CD4-positive, alpha-beta T cell treated with Interleukin-10 for 1 hour (primary cell): ENCODE results near the gene CAMK2D.

Experiments used
- DNase-seq: peaks from one replicate; pipeline ENCODE4 v3.0.0-alpha.2; 2020

The CAMK2D gene

DNA sequence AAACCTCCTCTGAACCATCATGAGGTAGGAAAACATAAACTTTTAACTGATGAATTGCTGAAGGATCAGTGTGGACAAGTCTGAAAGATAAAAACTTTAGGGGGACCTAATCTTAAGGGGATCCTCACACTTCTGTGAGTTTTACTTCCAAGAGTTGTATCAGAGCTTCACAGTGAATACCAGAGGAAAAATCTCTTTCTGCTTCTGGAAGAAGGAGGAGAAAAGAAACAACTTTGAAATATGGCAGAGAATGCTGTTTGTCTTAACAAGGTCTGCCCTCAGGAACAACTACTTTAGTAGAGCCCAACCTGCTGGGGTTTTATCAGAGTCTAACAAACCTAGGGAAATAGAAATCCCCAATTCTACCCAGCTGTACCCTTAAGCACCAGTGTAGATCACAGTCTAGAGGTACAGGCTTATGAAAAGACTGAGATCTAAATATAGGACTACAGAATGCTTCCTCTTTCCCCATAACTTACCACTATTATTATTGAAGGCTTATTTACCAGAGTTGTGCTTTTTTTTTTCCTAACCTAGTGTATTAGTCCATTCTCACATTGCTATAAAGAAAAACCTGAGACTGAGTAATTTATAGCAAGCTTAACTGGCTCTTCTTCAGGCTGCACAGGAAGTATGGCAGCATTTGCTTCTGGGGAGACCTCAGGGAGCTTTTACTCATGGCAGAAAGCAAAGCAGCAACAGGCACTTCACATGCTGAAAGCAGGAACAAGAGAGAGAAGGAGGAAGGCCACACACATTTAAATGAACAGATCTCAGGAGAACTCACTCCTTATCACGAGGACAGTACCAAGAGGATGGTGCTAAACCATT, 167.9 kb downstream of the CAMK2D start:
- DNase-seq, result no peak

DNA sequence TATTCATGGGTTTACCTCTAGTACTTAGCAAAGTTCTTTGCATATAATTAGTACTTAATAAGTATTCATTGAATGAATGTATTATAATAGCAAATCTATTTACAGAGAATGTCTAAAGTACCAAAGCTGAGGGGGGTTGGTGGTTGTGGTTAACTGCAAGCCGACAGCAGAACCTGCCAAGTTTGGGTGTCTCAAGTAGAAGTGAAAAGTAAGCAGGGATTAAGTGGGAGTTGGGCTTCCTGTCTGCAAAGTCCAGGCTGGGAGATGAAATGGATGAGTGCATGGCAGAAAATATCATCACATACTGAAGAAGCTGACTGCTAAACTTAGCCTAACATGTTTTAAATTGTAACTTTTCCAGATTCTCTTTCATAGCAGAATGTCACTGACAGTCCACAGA, 169.6 kb downstream of the CAMK2D start:
- no peak for DNase-seq

DNA sequence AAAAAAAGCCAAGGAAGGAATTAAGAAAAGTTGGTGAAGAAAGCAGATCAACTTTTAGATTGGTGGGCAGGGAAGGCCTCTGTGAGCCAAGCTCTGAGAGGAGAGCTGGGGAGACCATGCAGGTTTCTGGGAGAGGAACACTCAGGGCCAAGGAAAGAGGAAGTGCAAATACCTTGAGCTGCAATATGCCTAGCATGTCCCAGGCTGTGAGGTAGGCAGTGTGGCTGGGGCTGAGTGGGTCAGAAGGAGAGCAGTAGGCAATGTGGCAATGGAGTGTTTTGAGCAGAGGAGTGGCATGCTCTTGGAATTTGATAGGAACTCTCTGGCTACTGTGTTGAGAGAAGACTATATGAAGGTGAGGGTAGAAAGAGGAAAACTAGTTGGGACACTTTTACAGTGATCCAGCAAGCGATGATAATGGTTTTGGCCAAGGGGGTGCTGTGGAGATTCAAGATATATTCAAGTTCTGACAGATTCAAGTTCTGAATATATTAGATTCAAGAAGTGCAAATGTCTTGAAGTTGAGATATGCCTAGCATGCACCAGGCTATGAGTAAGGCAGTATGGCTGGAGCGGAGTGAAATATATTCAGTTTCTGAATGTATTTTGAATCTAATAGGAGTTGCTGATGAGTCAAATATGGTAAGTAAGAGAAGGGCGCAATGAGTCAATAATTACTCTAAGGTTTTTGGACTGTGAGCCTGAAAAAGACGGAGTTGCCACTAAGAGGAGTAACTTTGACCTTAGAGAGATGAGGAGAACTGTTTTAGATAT, 172.5 kb downstream of the CAMK2D start:
- DNase-seq, result no peak

DNA sequence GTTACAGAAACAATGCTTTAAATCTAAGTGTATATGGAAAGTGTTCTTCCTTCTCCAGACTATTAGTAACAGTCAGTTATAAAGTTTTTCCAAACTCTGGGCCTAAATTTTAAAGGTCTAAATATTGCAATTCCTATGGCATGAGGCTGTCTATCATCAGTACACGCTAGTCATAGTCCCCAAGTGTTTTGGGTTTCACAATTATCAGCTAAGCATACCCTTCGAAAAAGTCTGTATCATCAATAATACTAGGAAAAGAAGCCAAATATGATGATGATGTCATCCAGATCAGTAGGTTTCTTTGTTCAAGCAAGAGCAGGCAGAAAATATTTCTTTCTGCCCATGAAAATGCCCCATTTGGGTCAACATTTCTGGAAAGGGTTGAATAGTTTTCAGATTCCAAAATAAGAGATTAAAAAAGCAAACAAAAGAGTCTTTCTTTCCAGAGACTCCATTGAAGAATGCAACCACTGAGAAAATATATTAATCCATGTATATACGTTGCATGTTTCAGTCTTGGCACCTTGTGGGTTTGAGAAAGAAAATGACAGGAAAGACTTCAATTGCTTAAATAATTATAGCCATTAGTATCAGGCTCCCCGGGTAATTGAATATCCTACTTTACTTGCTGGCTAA, 173.8 kb downstream of the CAMK2D start:
- no peak for DNase-seq

DNA sequence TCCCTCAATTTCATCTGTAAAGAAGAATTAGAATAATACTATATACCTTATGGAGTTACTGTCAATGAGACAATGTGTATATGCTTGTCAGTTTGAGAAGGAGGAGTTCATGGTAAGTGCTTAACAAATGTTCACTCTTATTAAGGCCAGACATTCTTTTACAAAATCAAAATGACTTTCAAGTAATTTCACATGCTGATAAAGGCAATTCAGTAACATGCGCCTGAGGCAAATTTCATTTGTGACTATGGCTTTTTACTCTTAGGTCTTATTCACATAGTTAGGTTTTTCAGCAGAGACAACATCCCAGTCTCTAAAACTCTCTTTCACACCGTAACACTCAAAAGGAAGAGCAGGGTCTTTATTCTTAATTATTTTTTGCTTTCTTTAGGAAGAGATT, 174.4 kb downstream of the CAMK2D start:
- no peak for DNase-seq

DNA sequence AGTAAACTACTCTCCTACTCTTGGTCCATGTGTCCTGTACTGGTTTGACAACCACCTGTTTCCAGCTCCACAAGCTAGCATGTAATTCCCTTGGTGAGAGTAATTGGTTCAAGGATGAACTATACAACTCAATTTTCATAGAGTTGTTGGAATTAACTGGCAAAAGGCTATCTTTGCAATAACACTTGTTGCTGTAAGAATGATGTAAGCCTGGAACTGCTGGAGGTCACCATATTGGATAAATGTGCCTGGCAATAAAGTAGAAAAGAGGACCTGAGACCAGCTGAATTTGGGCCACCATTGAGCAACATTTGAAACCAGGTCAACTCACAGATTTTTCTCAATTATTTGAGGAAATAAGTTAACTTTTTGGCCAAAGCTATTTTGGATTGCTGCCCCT, 175.5 kb downstream of the CAMK2D start:
- no peak for DNase-seq

DNA sequence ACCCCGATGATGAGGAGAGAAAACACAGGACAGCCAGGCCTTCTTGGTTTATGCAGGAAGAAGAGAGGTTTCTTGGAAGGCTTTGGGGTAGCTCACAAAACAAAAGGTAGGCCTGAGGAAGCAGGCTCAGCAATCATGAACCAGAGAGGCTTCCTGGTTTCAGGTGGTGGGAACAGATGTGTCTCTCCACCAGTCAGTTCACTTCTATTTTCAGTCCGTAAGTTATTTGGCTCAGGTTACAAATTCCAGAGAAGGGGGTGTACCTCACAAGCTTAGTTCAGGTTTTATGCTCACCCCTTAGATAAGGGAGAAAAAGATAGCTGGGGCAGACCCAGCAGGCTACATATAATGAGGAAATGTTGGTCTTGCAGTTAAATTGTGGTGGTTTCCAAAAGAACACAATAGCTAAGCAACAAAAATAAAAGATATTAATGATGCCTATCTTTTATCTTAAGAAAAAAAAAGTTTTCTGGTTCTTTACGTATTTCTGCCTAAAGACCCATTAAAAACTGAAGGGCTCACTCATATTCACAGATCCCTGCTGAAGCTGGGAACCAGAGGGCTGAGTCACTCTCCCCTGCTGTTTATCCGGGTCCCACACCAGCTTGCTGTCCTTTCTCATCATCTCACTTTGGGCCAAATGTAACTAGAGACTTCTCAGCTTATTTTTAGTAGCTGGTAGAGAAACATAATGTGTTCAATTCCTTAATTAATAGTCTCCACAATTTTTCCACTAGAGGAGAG, 177.0 kb downstream of the CAMK2D start:
- DNase-seq, result no peak

DNA sequence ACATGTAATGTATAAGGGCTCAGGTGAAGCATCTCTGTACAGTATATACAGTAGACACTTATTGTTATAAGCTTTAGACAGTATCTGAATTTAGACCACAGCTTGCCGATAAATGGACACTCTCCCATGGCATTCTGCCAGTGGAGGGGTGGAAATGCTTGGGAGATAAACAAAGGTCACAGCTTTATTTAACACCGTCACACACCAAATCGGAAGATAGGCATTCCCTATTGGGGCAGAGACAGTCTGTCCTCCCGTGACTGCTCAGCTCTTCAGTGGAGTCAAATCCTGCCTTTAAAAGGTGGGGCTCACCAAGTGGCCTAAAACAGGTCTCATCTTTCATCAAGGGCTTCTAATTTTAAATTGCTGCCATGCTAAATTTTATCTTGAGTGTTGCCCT, 178.8 kb downstream of the CAMK2D start:
- no peak for DNase-seq

DNA sequence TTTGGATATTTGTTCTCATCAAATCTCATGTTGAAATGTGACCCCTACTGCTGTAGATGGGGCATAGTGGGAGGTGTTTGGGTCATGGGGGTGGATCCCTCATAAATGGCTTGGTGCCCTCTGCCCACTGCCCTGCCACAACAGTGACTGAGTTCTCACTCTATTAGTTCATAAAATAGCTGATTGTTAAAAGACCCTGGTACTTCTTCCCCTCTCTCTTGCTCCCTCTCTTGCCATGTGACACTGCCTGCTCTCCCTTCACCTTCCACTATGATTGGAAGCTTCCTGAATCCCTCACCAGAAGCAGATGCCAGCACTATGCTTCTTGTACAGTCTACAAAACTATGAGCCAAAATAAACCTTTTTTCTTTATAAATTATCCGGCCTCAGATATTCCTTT, 182.2 kb downstream of the CAMK2D start:
- DNase-seq, result no peak

DNA sequence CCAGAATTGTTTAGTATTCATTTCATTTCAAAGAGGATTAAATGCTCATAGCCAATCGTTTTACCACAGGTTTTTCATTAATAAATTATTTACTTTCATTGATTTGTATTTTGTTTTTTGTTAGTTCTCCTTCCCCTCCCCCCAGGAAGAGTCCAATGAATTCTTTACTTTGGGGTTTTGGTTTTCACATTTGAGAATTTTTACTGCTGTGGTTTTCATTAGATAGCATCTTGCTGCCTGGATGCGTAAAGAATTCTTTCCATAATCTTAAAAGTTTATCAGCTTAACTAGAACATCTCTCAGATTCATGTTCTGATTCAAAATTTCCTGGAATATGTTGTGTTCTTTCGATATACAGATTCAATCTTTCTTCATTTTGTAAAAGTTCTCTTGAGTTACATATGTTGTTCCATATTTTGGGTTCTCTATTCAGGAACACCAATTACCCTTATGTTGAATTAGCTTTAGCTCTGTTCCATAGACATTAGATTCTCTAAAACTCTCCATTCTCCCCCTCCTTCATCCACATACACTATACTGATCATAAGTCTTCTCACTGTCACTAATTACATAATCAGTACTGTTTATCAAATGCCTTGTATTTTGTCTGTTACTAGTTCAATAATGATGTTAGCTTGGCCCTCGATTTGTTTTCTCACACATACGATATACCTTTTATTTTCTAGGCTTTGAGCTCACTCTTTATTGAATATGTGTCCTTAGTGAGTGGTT, 184.4 kb downstream of the CAMK2D start:
- DNase-seq, result no peak

DNA sequence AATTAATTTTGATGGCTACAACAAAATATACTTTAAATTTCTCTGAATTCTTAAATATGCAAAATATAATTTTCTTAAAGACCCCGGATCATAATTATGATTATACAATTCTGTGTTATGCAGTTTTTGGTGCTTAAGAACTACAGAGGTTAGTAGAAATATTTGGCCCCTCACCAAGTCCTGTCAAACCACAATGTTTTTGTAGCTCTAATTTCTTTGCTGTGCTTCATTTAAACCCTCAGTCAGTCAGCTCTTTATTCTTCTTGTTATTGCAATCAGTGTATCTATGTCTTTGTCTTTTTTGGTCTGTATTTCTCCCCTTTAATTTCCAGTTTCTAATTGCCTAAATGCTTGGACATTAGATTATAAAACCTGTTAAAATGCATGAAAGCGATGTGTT, 186.1 kb downstream of the CAMK2D start:
- no peak for DNase-seq

DNA sequence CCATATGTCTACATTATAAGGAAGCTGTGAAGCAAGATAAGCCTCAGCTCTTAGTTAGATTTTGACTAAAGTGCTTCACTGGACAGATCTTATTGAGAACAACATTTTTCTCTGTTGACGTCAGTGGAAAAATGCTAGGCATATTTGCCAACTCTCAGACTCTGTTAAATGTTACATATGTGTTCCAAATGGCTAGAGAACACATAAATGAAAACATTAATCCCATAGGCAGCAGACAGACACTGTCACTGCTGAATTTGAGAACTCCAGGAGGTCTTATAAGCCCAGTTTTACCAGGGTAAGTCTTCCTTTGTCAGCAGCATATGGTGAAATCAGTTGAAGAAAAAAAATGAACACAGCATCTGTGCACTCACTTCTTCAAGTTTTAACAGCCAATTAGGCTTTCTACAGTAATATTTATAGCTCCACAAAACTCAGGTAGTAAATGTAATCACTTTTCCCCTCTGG, 186.9 kb downstream of the CAMK2D start:
- no peak for DNase-seq

DNA sequence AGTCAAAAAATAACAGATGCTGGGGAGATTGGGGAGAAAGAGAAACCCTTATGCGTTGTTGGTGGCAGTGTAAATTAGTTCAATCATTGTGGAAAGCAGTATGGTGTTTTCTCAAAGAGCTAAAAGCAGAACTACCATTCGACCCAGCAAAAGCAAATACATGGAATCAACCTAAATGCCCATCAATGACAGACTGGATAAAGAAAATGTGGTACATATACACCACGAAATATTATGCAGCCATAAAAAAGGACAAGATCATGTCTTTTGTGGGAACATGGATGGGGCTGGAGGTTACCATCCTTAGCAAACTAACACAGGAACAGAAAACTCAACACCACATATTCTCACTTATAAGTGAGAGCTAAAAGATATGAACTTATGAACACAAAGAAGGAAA, 188.9 kb downstream of the CAMK2D start:
- DNase-seq, result no peak

DNA sequence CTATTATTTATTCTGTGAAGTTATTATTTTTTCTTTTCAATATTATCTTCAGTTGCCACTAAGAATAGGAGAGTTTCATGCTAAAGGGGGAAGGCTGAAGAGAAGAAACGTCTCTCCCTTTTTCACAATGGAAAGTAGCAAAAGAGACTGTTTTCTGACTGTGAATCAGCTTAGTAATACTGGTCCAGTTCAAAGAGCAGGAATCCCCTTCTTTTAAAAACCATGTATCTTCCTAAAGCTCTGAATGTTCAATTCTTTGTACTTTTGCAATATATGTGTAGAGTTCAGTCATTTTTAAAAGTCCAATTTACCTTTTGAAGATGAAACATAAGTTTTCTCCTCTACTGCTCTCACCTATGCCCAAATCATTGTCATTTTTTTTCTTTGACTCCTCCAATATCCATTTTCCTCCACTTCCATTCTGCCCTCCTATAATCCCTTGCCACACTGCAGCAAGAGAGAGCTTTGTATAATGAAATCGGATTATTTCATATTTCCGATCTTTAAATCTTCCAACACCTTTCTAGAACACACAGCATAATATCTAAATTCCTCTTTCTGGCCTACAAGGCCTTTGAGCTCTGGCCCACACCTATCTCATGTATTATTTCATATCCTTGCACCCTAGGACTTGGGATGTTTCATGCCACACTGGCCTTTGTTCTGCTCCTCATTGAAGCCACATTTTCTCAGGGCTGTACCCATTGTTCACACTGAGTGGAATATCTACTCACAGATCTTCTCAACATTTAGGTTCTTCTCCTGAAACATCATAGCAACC, 195.3 kb downstream of the CAMK2D start:
- no peak for DNase-seq

DNA sequence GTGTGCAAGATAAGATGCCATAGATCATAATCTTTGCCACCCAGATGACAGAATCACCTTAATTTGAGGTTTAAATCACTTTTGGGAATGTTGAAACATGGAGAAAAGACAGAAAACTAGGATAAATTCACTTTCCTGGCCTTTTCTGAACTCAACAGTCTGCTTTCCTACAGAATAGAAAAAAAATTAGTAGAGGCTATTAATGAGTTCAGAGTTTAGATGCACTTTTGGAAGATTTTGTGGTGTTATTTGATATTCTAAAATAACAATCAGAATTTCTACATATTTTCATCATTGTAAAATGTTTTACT, 195.9 kb downstream of the CAMK2D start:
- no peak for DNase-seq

DNA sequence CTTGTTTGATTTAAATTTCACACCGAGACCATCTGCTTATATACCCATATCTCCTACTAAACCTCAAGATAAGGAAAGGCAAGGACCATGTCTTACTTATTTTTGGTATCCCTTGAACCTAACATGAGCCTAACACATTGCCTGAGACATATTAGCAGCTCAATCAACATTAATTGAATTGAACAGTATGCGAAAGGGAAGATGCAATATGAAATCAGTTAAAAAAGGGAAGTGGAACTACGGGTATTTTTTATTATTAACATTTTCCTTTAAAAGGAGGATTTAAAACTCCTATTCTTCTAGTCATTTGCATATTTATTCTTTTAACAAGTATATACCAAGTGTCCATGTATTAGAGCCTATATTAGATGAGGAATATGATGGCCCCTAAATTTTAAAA, 197.0 kb downstream of the CAMK2D start:
- no peak for DNase-seq

DNA sequence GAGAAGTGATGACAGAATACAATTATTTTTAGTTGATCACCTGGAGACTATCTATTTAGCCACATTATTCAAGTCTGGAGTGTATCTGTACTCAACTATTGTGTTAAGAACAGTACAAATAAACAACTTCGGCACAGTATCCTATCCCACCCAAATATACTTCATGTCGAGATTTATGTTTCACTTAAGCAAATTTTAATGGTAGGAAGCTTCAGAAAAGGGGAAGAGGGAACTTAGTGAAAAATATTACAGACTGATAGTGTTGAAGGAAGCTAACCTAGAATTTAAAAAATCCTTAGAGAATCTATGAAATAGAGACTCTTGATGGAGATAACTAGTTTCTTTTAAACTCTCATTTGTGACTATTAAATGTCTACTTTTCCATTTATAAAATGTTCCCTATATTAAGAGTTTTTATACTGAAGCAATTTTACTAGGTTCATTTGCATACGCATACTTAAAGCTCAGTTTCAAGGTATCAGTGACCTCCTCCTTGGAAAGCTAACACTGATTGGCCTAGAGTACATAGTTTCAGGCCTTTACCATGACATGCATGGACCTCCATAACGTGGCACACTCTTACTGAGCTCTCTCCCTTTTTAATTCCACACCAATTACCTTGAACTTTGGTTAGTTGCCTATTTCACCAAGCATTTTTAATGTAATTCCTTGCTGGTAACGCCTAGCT, 197.7 kb downstream of the CAMK2D start:
- no peak for DNase-seq

DNA sequence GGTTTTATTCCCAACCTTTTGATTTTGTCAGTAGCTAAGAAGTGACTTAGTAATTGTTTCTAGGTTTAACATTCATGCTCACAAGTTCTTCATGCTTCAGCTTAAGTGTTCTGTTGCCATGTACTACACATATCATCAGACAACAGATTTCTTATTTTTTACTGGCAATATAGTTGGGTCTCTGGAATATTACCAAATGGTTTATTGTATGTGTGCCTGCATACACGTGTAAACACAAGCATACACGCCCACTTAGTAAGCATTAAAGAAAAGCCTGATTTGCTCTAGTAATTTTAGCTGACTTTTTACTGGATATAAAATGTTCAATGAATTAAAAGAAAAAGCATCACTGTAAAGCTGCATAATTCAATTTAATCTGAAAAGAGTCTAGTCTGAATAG, 199.8 kb downstream of the CAMK2D start:
- no peak for DNase-seq

DNA sequence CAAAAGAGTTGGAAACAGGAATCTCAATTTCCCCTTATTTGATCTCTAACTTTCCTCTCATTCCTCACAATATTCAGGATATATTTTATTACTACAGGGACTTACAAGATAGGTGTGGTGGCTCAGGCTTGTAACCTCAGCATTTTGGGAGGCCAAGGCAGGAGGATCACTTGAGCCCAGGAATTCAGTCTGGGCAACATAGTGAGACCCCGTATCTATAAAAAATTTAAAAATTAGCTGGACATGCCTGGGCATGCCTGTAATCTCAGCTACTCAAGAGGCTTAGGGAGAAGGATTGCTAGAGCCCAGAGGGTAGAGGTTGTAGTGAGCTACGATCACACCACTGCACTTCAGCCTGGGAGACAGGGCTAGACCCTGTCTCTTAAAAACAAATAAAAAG, 200.4 kb downstream of the CAMK2D start:
- no peak for DNase-seq

DNA sequence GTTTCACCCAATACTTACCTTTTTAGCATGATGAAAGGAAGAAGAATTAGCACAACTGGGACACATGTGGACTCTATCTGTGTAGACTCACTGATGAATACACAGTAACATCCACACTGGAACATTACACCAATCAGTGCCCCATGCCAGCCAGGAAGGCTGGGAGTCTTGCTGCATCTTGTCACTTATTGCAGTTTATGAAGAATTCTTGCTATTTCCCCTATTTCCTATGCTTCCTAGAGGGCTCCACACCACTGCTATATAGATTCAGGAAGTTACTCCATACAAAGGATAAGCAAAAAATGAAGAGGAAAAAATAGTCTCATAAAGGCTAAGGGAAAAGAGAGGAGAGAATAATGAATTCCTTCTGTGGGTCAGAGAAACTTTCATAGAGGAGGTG, 201.0 kb downstream of the CAMK2D start:
- no peak for DNase-seq

DNA sequence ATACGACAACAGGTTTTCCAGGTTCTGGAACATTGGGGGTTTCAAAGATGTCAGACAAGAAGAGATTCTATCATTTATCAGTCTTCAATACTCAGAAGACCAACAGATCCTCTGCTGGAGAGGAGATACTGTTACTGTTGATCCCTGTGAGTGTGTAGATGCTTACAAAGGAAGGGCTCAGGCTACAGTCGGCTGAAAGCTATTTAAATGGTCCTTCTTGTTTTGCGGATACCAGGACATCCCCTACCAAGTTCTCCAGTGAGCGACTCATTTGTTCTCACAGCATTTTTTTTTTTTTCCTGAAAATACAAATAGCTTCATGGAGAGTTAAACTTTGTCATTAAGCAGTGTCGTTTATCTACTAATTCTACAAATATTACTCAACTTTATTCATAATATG, 201.6 kb downstream of the CAMK2D start:
- DNase-seq, result no peak
